Bronchial epithelial cell (primary cell): ENCODE data around the gene SUGCT. TPM values are rescaled to one million over a fixed set of nuclear protein-coding genes. Genes with fewer than 3 reads are reported as not detected.

ENCODE experiments used
- DNase-seq: peaks from one replicate; pipeline ENCODE4 v3.0.0-alpha.2; 2010; ENCODE audit warnings: low read depth
- FAIRE-seq: peaks from 2 replicates; lab custom pipeline; 2011; peaks lifted over from hg19 to GRCh38; lab: Jason Lieb, UNC
- H3K27me3 ChIP-seq: 2 replicates; pipeline ENCODE4 v1.5.1; 2011; ENCODE audit warnings: low read length; ENCODE audit not compliant: control insufficient read depth, insufficient read depth
- H3K36me3 ChIP-seq: 2 replicates; pipeline ENCODE4 v1.5.1; 2011; ENCODE audit warnings: low read length; ENCODE audit not compliant: control insufficient read depth, insufficient read depth
- H3K4me3 ChIP-seq: 2 replicates; pipeline ENCODE4 v1.5.1; 2011; ENCODE audit warnings: mild to moderate bottlenecking, low read depth, low read length, control low read depth
- total RNA-seq: library from RNA; depleted of rRNA; stranded (reverse); fragments of >200 nt; gene quantifications from 2 replicates; pipeline ENCODE4 v1.2.1, GENCODE V29; 2014
- TF ChIP-seq, protein P1 (sequence below): IDR thresholded peaks from 2 replicates; pipeline ENCODE4 v1.5.1; 2011; ENCODE audit warnings: mild to moderate bottlenecking, moderate library complexity, low read length, control low read depth, inconsistent platforms; ENCODE audit not compliant: insufficient read depth, severe bottlenecking

SUGCT gene
- total RNA-seq, 1 donor from 2014 or later = 7.4 TPM

DNA sequence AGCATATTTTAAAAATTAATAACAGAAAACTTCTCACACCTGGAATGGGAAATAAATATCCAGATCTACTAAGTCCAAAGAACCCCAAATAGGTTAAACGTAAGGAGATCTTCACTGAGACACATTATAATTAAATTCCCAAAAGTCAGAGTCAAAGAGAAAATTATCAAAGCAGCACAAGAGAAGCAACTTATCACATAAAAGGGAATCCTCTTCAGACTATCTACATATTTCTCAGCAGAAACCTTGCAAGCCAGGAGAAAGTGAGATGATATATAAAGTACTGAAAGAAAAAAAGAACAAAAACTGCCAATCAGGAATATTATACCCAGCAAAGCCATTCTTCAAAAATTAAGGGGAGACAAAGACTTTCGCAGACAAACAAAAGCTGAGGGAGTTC, 756.4 kb downstream of the SUGCT start:
- no peak for FAIRE-seq
- H3K27me3 ChIP-seq = no peaks in the 10 kb centered on the region
- TF ChIP-seq, protein P1, sequence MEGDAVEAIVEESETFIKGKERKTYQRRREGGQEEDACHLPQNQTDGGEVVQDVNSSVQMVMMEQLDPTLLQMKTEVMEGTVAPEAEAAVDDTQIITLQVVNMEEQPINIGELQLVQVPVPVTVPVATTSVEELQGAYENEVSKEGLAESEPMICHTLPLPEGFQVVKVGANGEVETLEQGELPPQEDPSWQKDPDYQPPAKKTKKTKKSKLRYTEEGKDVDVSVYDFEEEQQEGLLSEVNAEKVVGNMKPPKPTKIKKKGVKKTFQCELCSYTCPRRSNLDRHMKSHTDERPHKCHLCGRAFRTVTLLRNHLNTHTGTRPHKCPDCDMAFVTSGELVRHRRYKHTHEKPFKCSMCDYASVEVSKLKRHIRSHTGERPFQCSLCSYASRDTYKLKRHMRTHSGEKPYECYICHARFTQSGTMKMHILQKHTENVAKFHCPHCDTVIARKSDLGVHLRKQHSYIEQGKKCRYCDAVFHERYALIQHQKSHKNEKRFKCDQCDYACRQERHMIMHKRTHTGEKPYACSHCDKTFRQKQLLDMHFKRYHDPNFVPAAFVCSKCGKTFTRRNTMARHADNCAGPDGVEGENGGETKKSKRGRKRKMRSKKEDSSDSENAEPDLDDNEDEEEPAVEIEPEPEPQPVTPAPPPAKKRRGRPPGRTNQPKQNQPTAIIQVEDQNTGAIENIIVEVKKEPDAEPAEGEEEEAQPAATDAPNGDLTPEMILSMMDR = no peak
- H3K4me3 ChIP-seq = no peak overlapping the region
- no peak for DNase-seq
- H3K36me3 ChIP-seq = no peaks in the 10 kb centered on the region

DNA sequence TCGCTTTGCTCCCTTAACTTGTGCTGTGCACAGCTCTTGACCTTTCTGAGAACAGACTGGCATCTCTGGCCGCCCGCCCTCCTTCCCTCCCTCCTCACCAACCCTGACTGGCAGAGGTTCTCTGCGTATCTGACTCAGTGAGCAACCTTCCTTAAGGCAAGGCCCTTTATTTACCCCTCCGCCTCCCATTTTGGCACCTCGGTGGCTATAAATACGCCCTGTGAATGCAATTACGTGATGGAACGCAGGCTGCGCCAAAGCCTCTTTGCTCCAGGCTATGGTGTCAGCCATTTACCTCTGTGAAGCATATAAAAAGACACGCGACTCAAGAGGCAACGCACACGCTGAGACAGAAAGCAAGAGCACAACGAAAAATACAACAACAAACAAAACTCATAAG, 764.3 kb downstream of the SUGCT start:
- FAIRE-seq (no peak), DNase-seq (no peak)
- TF ChIP-seq, protein P1 = no peak
- no peak overlapping the region for H3K4me3 ChIP-seq
- no peaks in the 10 kb centered on the region for H3K27me3 ChIP-seq
- H3K36me3 ChIP-seq = no peaks in the 10 kb centered on the region

DNA sequence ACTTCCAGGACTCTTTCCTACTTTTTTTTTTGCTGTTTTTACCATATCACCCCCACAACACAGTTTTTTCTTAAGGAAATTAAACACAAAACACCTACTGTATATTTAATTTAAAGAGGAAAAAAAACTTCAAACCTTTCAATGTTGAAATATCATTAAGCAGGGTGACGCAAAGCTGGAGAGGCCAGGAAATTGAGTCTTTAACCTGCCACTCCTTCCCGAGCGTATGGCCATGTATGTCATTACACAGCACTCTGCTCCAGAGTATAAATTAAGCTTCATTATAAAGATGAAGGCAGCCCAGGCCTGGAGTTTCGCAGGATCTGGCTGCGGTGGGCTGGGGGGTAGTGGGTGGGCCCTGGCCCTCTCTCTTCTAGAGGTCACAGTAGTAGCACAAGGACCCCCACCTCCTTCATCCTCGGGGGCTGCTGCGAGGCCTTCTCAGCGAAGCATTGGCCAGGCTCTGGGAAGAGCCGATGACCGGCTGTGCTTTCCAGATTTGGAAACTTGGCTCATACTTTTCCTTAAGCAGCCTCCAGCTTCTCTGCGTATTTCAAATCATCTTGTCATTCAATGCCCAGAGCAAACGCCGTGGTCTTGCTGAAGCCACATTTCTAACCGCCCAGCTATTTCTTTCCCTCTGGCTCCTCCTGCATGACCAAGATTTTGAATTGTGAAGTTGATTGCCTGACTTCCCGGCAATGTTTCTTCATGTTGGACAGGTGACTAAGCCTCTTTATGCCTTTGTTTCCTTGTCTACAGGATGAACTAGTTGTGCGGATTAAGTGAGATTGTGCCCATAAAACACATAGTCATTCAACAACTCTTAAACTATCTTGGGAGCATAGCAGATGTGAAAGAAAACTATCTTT, 765.1 kb downstream of the SUGCT start:
- FAIRE-seq = no peak

DNA sequence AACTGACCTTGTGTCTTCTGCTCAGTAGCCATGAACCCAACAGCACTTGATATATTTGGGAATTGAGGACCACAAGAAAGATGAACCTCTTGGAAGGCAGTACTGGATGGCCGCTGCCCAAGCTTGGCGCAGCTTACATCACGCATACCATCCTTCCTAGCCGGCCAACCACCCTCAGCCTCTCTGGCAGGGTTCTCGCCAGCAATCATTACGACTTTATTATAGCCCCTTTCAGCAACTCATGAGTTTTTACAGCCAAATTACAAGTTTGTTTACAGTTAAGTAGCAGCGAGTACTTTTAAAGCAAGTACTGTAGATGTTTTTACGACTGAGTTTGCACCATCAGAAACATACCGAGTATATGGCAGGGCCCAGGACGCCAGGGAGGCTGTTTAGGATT, 769.1 kb downstream of the SUGCT start:
- TF ChIP-seq, protein P1 = no peak
- Histone ChIP-seq H3K4me3 (no peak overlapping the region), H3K36me3 (no peaks in the 10 kb centered on the region), H3K27me3 (no peaks in the 10 kb centered on the region)
- FAIRE-seq = no peak
- DNase-seq = no peak

More for the DNA sequence above, 765.1 kb downstream of the SUGCT start:
- Histone ChIP-seq H3K27me3 (no peaks in the 10 kb centered on the region), H3K36me3 (no peaks in the 10 kb centered on the region), H3K4me3 (no peak overlapping the region)
- TF ChIP-seq, protein P1 = no peak
- DNase-seq = peak; percentile 49

DNA sequence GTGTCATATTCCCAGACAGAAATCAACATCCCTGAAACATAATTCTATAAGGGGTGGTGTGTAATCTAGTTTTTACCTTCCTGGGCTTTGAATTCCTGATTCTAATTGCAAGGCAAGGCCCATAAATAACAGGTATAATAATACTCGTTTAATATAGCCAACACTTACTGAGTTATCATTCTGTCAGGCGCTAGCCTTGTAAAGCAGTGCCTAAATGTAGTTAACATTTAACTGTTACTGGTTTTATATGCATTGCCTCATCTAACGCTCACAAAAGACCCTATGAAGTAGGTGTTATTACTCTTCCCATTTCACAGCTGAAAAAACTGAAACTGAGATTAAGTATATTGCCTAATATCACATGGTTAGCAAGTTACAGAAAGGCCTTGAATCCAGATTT, 772.5 kb downstream of the SUGCT start:
- TF ChIP-seq, protein P1 = no peak
- Histone ChIP-seq H3K4me3 (no peak overlapping the region), H3K36me3 (no peaks in the 10 kb centered on the region), H3K27me3 (no peaks in the 10 kb centered on the region)
- FAIRE-seq (no peak), DNase-seq (no peak)
